HCT116 (cell line): ENCODE data around the gene RASSF9. TPM values are rescaled to one million over a fixed set of nuclear protein-coding genes. Genes with fewer than 3 reads are reported as not detected.

Experiments used
- ATAC-seq: fragments of 200-7000 bp; cut with Tn5 transposase; 2 replicates; pipeline ENCODE4 v1.9.1; 2020; ENCODE audit warnings: mild to moderate bottlenecking, moderate library complexity
- BruUV-seq: library from RNA; stranded (reverse); fragments of 400-500 nt; replicated peaks from 2 replicates; lab custom pipeline; 2021; lab: Mats Ljungman, UMichigan
- CTCF ChIA-PET: fragments of 300-600 bp; sonication (Branson Sonifier 250); formaldehyde crosslinking; loops from one replicate; lab custom pipeline; 2021; ENCODE audit warnings: antibody characterized with exemption; lab: Charles Lee
- POLR2A ChIA-PET: fragments of 300-600, 350-600 bp; sonication (Branson Sonifier 250); formaldehyde crosslinking; loops from one replicate; lab custom pipeline; 2021; ENCODE audit warnings: antibody characterized with exemption; lab: Charles Lee
- RAD21 ChIA-PET, 2 experiments: fragments of 300-600 bp; sonication (Branson Sonifier 250); formaldehyde crosslinking; loops; one replicate each; lab custom pipeline; 2023; ENCODE audit warnings: low total read pairs in 2 of 2; ENCODE audit not compliant: uncharacterized antibody in 2 of 2, unreplicated experiment in 2 of 2, low non-redundant PET in 1 of 2; lab: Charles Lee
- DNase-seq: peaks from one replicate; pipeline ENCODE4 v3.0.0-alpha.2; 2010; ENCODE audit warnings: low read depth, low spot score
- H2AFZ ChIP-seq: fragments of 200-600 bp; shearing (Covaris generic), sonication (generic); 2 replicates; pipeline ENCODE4 v1.6.1; 2017; ENCODE audit warnings: low read depth, mixed run types, mixed read lengths, antibody characterized with exemption, low read length; ENCODE audit not compliant: poor library complexity, severe bottlenecking
- H3K27ac ChIP-seq: 2 replicates; pipeline ENCODE4 v1.5.1; 2012; ENCODE audit warnings: low read depth, low read length
- H3K27me3 ChIP-seq: fragments of 200-600 bp; sonication (generic); 2 replicates; pipeline ENCODE4 v1.6.1; 2016; ENCODE audit warnings: mixed run types, low read length, mixed read lengths; ENCODE audit not compliant: insufficient read depth
- H3K36me3 ChIP-seq, 2 experiments: fragments of 200-500 bp in 1 of 2; fragments of 200-600 bp in 1 of 2; sonication (Bioruptor generic) in 1 of 2; sonication (generic) in 1 of 2; 2 replicates each; pipeline versions ENCODE4 v1.5.1 to v1.6.1; 2014 to 2016; ENCODE audit warnings: low read length in 2 of 2, inconsistent platforms in 1 of 2, mixed read lengths in 1 of 2, mixed run types in 1 of 2; ENCODE audit not compliant: insufficient read depth in 2 of 2, control insufficient read depth in 1 of 2
- H3K4me1 ChIP-seq, 2 experiments: fragments of 200-600 bp in 1 of 2; sonication (generic) in 1 of 2; 2 replicates each; pipeline versions ENCODE4 v1.5.1 to v1.6.1; 2012 to 2017; ENCODE audit warnings: low read length in 2 of 2, inconsistent platforms in 1 of 2, mild to moderate bottlenecking in 1 of 2, mixed read lengths in 1 of 2, mixed run types in 1 of 2, moderate library complexity in 1 of 2; ENCODE audit not compliant: insufficient read depth in 2 of 2, control insufficient read depth in 1 of 2
- H3K4me2 ChIP-seq: fragments of 200-600 bp; sonication (generic); 2 replicates; pipeline ENCODE4 v1.6.1; 2017; ENCODE audit warnings: mixed run types, low read length, mixed read lengths
- H3K4me3 ChIP-seq, 2 experiments: fragments of 200-600 bp in 1 of 2; sonication (generic) in 1 of 2; replicated peaks in 1 of 2; 2 replicates each; pipeline ENCODE4 v1.5.1; 2011 to 2016; ENCODE audit warnings: low read length in 2 of 2, control low read depth in 1 of 2, low read depth in 1 of 2, mild to moderate bottlenecking in 1 of 2, mixed read lengths in 1 of 2, mixed run types in 1 of 2
- H3K79me2 ChIP-seq: fragments of 200-600 bp; sonication (generic); 2 replicates; pipeline ENCODE4 v1.6.1; 2017; ENCODE audit warnings: mild to moderate bottlenecking, mixed run types, low read length, moderate library complexity, mixed read lengths; ENCODE audit not compliant: insufficient read depth
- H3K9ac ChIP-seq: fragments of 200-600 bp; sonication (generic); 2 replicates; pipeline ENCODE4 v1.6.1; 2016; ENCODE audit warnings: low read length, mixed read lengths
- H3K9me2 ChIP-seq: fragments of 200-600 bp; sonication (generic), shearing (Covaris generic); 2 replicates; pipeline ENCODE4 v1.6.1; 2017; ENCODE audit warnings: mixed run types, mild to moderate bottlenecking, moderate library complexity; ENCODE audit not compliant: insufficient read depth
- H3K9me3 ChIP-seq, 2 experiments: fragments of 200-500 bp in 1 of 2; fragments of 200-600 bp in 1 of 2; sonication (Bioruptor generic) in 1 of 2; sonication (generic) in 1 of 2; 2 replicates each; pipeline ENCODE4 v1.6.1; 2014 to 2017; ENCODE audit warnings: low read length in 2 of 2, mixed read lengths in 2 of 2, inconsistent platforms in 1 of 2, low read depth in 1 of 2, mild to moderate bottlenecking in 1 of 2, mixed run types in 1 of 2, moderate library complexity in 1 of 2; ENCODE audit not compliant: control insufficient read depth in 1 of 2, insufficient read depth in 1 of 2
- H4K20me1 ChIP-seq: fragments of 200-600 bp; sonication (generic), shearing (Covaris generic); 2 replicates; pipeline ENCODE4 v1.6.1; 2017; ENCODE audit warnings: mixed run types, mild to moderate bottlenecking, moderate library complexity; ENCODE audit not compliant: insufficient read depth
- CBX3 ChIP-seq: IDR thresholded peaks from 2 replicates; pipeline ENCODE4 v1.6.1; 2012; ENCODE audit warnings: low read depth
- CEBPB ChIP-seq: IDR thresholded peaks from 2 replicates; pipeline ENCODE4 v1.6.1; 2012; ENCODE audit warnings: low read depth
- EGR1 ChIP-seq: IDR thresholded peaks from 2 replicates; pipeline ENCODE4 v1.6.1; 2012; ENCODE audit warnings: low read depth
- ELF1 ChIP-seq: IDR thresholded peaks from 2 replicates; pipeline ENCODE4 v1.6.1; 2012; ENCODE audit warnings: low read depth, borderline replicate concordance
- EZH2 ChIP-seq: fragments of 200-600 bp; sonication (generic); IDR thresholded peaks from 2 replicates; pipeline ENCODE4 v1.6.1; 2017; ENCODE audit warnings: antibody characterized with exemption, mixed run types
- EZH2phosphoT487 ChIP-seq: fragments of 200-600 bp; IDR thresholded peaks from 2 replicates; pipeline ENCODE4 v1.6.1; 2018; ENCODE audit warnings: antibody characterized with exemption, borderline replicate concordance
- FOSL1 ChIP-seq: IDR thresholded peaks from 2 replicates; pipeline ENCODE4 v1.6.1; 2012; ENCODE audit warnings: low read depth
- JUND ChIP-seq: IDR thresholded peaks from 2 replicates; pipeline ENCODE4 v1.6.1; 2012
- POLR2A ChIP-seq: IDR thresholded peaks from 2 replicates; pipeline ENCODE4 v1.7.0; 2011; ENCODE audit warnings: borderline replicate concordance; ENCODE audit not compliant: insufficient read depth, insufficient read length; ENCODE audit errors: extremely low read depth
- POLR2AphosphoS5 ChIP-seq: IDR thresholded peaks from 2 replicates; pipeline ENCODE4 v1.6.1; 2011; ENCODE audit warnings: mild to moderate bottlenecking, low read depth, low read length, moderate library complexity
- RAD21 ChIP-seq: IDR thresholded peaks from 2 replicates; pipeline ENCODE4 v1.6.1; 2012; ENCODE audit warnings: low read depth, mild to moderate bottlenecking
- SIN3A ChIP-seq: IDR thresholded peaks from 2 replicates; pipeline ENCODE4 v1.6.1; 2012; ENCODE audit warnings: low read depth
- SP1 ChIP-seq: IDR thresholded peaks from 2 replicates; pipeline ENCODE4 v1.6.1; 2012; ENCODE audit warnings: low read depth
- SRF ChIP-seq: IDR thresholded peaks from 2 replicates; pipeline ENCODE4 v1.6.1; 2012; ENCODE audit warnings: low read depth
- TCF7L2 ChIP-seq: IDR thresholded peaks from 2 replicates; pipeline ENCODE4 v1.7.0; 2011; ENCODE audit warnings: borderline replicate concordance, inconsistent platforms; ENCODE audit not compliant: insufficient read depth, insufficient read length; ENCODE audit errors: extremely low read depth
- YY1 ChIP-seq: IDR thresholded peaks from 2 replicates; pipeline ENCODE4 v1.6.1; 2011; ENCODE audit warnings: low read length, low read depth, moderate library complexity, mild to moderate bottlenecking; ENCODE audit not compliant: insufficient replicate concordance; ENCODE audit errors: extremely low read depth
- ZFX ChIP-seq: fragments of 450-650 bp; IDR thresholded peaks from 2 replicates; pipeline ENCODE4 v1.6.1; 2017
- ZNF274 ChIP-seq: fragments of 200-500 bp; sonication (Bioruptor generic); IDR thresholded peaks from 2 replicates; pipeline ENCODE4 v1.6.1; 2014; ENCODE audit warnings: mild to moderate bottlenecking, low read depth, low read length, inconsistent platforms
- intact Hi-C: fragments of 100-400 bp; cut with micrococcal nuclease; formaldehyde crosslinking; loops from 2 replicates; pipeline ENCODE4 v1.10.0; 2022
- total RNA-seq: library from RNA; stranded (reverse); gene quantifications from one replicate; pipeline ENCODE4 v1.2.1, GENCODE V29; 2021; ENCODE audit not compliant: unreplicated experiment
- TF ChIP-seq, protein P1 (sequence below), 3 experiments: fragments of 200-600 bp in 1 of 3; sonication (generic) in 1 of 3; IDR thresholded peaks in 2 of 3; conservative IDR thresholded peaks in 1 of 3; 2 replicates each; pipeline ENCODE4 v1.5.1; 2012 to 2017; ENCODE audit warnings: low read depth in 2 of 3, low read length in 2 of 3, antibody characterized with exemption in 1 of 3, borderline replicate concordance in 1 of 3, control low read depth in 1 of 3, mild to moderate bottlenecking in 1 of 3, mixed read lengths in 1 of 3, mixed run types in 1 of 3, moderate library complexity in 1 of 3; ENCODE audit not compliant: insufficient read depth in 1 of 3
- TF ChIP-seq, protein P2 (sequence below): IDR thresholded peaks from 2 replicates; pipeline ENCODE4 v1.6.1; 2012

Gene RASSF9
- total RNA-seq, 1 experiment from 2014 or later = not detected

DNA sequence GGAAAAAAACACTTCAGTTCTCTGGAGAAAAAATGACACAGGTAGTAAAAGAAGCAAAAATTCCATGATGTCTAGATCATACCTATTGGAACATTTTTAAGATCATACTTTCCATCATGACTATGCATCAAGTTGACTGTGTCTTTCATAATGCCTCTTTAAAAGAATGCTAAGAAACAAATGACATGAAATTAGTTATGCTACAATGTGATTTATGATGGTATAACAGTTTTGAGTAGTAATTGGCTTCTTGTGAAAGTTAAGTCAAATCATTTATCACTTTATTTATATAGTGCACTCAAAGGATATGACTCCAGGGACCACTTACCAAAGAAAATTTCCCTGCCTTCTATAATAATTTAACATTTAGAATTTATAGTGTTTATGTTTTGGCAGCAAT lies 28.5 kb downstream of the RASSF9 start:
- Histone ChIP-seq H3K9ac (no peak overlapping the region), H3K36me3 (no peaks in the 10 kb centered on the region), H4K20me1 (no peaks in the 10 kb centered on the region), H3K9me2 (no peaks in the 10 kb centered on the region), H2AFZ (no peak overlapping the region), H3K9me3 (no peaks in the 10 kb centered on the region), H3K27ac (no peak overlapping the region), H3K79me2 (no peaks in the 10 kb centered on the region), H3K4me3 (no peak overlapping the region), H3K27me3 (no peaks in the 10 kb centered on the region), H3K4me2 (no peak overlapping the region), H3K4me1 (peaks cover 0 to 9% of the 10 kb centered on the region in 2 experiments; a peak in 2 of 4 replicates)
- POLR2A ChIA-PET = no interaction called here
- BruUV-seq = no TSS peak
- TF ChIP-seq ZFX = no peak
- TF ChIP-seq CBX3 = no peak
- TF ChIP-seq, protein P1, sequence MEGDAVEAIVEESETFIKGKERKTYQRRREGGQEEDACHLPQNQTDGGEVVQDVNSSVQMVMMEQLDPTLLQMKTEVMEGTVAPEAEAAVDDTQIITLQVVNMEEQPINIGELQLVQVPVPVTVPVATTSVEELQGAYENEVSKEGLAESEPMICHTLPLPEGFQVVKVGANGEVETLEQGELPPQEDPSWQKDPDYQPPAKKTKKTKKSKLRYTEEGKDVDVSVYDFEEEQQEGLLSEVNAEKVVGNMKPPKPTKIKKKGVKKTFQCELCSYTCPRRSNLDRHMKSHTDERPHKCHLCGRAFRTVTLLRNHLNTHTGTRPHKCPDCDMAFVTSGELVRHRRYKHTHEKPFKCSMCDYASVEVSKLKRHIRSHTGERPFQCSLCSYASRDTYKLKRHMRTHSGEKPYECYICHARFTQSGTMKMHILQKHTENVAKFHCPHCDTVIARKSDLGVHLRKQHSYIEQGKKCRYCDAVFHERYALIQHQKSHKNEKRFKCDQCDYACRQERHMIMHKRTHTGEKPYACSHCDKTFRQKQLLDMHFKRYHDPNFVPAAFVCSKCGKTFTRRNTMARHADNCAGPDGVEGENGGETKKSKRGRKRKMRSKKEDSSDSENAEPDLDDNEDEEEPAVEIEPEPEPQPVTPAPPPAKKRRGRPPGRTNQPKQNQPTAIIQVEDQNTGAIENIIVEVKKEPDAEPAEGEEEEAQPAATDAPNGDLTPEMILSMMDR (IDR thresholded peaks at IDR 0.05 in 2 of 3, conservative IDR thresholded peaks at IDR 0.05 in 1 of 3; ENCODE audit: borderline replicate concordance in 1 of 3, insufficient read depth in 1 of 3, low read depth in 2 of 3, low read length in 2 of 3) = no peak
- TF ChIP-seq POLR2AphosphoS5 = no peak
- no peak for TF ChIP-seq FOSL1
- no peak for TF ChIP-seq JUND
- no peak for TF ChIP-seq EGR1
- no peak for TF ChIP-seq EZH2
- TF ChIP-seq TCF7L2 = no peak
- TF ChIP-seq SP1 = no peak
- no peak for TF ChIP-seq CEBPB
- no peak for TF ChIP-seq RAD21
- TF ChIP-seq EZH2phosphoT487 = no peak
- no peak for TF ChIP-seq ZNF274
- TF ChIP-seq SIN3A = no peak
- TF ChIP-seq YY1 = no peak
- no peak for TF ChIP-seq ELF1
- TF ChIP-seq, protein P2, sequence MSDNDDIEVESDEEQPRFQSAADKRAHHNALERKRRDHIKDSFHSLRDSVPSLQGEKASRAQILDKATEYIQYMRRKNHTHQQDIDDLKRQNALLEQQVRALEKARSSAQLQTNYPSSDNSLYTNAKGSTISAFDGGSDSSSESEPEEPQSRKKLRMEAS = no peak
- no peak for TF ChIP-seq POLR2A
- TF ChIP-seq SRF = no peak
- ATAC-seq (no peak), DNase-seq (no peak)
- RAD21 ChIA-PET = no interaction called here
- CTCF ChIA-PET = no interaction called here
- intact Hi-C loops = no loop called here
